A172 (cell line): ENCODE data around the gene DNAAF8. TPM values are rescaled to one million over a fixed set of nuclear protein-coding genes. Genes with fewer than 3 reads are reported as not detected.
"Not testable (repeated sequence)": the region's sequence is repeated elsewhere in the genome, so short reads cannot be mapped to it uniquely, and the experiment has no call there.

Source experiments
- DNase-seq: peaks from one replicate; pipeline ENCODE4 v3.0.0-alpha.2; 2015; ENCODE audit warnings: low spot score
- total RNA-seq: library from RNA; depleted of rRNA; stranded (reverse); fragments of >200 nt; shearing (Covaris generic); gene quantifications from 2 replicates; pipeline ENCODE4 v1.2.3, GENCODE V29; 2014

DNAAF8 gene
- total RNA-seq, 1 experiment from 2014 or later, result 5.2 TPM

DNA sequence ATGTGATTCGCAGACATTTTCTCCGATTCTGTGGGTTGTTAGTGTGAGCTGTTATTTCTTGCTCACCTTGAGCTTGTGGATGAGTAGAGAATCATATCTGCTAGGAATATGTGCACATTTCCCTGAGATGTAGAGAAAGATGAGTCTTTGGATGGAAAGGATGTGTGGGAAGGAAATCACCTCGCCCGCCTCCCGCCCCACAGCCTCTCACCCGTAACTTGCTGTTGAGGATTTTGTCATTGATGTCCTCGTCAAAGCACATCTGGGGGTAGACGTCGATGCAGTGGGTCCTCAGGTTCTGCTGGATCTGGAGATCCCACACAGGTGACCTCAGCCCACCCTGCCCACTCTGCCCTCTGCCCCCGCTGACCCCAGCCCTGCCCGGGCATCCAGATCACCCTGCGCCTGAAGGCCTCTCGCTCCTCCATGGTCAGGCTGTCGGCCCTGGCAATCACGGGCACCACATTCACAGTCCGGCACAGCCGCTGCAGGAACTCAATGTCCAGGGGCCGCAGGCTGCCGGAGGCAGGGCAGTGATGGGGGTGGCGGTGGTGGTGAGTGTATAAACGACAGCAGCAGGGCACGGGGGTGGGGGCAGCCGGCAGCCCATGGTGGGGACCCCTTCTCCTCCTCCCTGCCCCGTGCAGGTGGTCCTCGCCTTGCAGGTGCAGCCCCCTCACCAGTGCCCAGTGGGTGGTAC lies 49.1 kb downstream of the DNAAF8 start:
- no peak for DNase-seq

DNA sequence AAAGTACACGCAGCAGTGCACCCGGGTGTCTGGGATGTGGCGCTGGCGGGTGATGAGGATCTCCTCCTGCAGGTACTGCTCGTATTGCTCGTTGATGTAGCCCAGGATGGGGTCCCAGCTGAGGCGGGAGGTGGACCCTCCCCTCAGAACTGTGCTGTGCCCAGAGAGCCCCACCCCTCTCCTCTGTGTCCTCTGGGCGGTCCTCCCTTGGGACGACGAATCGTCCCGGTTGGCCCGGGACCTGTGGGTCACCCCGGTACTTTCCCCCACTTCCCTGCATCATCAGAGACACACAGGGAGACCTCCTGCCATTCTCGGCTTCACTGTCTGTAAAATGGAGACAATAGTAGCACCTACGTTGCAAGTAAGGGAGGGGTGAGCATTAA lies 49.6 kb downstream of the DNAAF8 start:
- DNase-seq, result no peak

GRCh38 chr16:4784444-4784987 lies 50.2 kb downstream of the DNAAF8 start:
- DNase-seq, result not testable (repeated sequence)

DNA sequence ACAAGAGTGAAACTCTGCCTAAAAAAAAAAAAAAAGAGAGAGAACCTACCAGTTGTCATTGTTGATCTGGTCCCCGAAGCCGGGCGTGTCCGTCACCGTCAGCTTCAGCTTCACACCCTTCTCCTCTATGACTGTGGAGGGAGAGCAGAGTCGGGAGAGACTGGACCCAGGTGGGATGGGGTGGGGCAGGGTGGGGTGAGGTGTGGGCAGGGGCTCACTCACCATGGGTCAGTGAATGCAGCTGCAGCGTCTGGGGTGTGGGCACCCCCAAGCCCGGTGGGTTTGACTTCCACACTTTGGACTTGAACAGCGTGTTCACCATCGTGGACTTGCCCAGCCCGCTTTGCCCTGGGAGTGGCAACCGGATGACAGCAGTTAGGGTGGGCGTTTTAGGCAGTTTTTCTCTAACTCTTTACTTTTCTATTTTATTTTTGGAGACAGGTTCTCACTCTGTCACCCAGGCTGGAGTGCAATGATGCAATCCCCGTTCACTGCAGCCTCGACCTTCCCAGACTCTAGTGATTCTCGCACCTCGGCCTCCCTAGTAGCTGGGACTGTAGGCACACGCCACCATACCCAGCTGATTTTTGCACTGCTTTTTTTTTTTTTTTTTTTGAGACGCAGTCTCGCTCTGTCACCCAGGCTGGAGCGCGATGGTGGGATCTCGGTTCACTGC lies 51.6 kb downstream of the DNAAF8 start:
- DNase-seq, result no peak

DNA sequence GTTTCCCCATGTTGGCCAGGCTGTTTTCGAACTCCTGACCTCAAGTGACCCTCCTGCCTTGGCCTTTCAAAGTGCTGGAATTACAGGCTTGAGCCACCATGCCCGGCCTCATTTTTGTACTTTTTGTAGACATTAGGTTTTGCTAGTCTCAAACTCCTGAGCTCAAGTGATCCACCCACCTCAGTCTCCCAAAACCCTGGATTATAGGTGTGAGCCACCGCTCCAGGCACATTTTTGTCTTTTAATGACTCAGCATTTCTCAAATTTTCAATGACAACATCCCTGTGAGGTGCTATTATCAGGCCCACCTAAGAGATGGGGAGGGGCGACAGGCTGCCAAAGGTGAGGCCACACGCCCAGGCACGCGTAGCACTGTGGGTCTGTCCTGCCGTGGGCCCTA lies 52.7 kb downstream of the DNAAF8 start:
- no peak for DNase-seq

DNA sequence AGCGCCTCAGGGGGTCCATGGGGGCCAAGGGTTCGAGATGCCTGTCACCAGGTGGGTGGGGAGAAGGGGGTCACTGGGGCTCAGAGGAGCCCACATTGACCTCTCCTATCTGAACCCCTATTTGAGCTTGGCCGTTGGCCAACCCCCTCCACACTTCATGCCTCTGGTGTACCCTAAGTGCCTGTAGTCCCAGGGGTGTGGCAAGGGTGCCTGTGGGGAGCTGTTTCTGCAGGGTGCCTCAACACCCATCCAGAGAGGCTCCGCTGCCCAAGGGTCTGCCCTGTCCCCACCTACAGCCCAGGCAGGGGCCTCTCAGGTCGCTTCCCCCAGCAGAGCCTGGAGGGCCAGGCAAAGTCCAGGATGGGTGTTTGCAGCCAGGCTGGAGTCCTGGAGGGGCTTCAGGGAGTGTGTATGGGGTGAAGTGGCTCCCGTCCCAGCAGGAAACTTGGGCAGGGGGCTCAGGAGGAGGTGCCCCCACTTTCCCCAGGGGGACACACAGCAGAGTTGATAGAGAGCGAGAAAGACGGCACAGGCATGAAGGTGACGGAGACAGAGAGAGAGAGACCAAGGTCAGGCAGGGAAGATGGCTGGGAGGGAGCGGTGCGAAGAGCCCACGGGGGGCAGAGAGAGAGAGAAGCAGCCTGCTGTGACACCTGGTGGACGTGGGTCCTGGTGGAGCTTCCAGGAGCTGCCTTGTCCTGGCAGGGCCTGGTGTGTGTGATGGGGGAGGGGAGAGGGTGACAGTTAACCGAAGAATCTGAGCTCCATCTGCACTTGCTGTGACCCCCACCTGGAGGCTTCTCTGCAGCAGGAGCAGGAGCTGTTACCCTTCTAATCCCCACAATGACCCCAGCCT lies 53.5 kb downstream of the DNAAF8 start, which contains the start of gene SEPTIN12:
Gene SEPTIN12 (minus strand): TSS at position 719 of the 856 bp plus-strand sequence. CDS start 700 bp downstream, at position 19.
- DNase-seq, result no peak

DNA sequence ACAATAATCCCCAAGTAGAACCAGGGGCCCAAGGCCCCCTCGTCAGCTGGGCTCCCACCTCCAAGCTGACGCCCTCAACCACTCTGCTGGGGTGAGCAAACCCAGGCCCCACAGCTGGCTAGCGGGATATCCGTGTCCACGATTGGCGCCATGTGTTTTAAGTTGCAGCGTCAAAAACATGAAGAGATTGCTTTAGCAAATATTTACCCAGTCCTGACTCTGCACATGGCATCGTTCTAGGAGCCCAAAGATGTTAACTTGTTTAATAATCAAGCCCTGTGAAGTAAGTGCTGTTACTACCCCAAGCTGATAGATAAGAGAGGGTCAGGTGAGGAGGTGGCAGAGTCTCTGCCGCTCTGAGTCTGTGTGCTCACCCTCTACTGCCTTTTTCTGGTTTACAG lies 54.2 kb downstream of the DNAAF8 start:
- DNase-seq, result no peak

- DNase-seq, result no peak
Observed at GRCh38 chr16:4788910-4789309, 54.6 kb downstream of the DNAAF8 start.

DNA sequence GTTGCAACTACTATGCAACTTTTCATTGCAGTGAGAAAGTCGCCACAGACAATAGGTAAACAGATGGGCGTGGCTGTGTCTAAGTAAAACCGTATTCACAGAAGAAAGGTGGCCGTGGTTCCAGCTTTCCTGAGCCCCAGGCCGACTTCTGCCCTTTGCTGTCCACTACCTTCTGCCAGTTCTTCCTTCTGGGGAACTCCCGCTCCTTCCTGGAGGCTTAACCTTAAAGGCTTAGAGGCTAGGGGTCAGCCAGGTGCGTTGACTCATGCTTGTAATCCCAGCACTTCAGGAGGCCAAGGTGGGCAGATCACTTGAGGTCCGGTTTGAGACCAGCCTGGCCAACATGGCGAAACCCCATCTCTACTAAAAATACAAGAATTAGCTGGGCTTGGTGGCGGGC lies 55.9 kb downstream of the DNAAF8 start:
- DNase-seq, result no peak

DNA sequence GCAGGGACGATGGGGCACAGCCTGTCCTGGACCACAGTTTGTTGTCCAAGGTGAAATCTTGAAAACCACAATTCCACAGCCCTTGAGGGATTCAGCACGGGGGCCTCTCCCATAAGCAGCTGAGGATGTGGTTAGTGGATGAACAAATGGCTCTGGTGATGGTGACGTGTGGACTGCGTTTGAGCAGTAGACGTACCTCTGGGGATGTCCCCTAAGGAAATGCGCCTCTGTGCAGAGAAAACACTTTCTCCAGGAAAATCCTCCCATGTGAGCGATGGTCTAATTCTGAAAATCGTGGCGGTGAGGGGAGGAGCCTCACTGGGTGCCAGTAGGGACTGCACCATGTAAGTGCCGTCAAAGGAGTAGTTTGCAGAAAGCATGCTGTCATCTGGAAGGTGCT lies 56.5 kb downstream of the DNAAF8 start:
- DNase-seq, result no peak

DNA sequence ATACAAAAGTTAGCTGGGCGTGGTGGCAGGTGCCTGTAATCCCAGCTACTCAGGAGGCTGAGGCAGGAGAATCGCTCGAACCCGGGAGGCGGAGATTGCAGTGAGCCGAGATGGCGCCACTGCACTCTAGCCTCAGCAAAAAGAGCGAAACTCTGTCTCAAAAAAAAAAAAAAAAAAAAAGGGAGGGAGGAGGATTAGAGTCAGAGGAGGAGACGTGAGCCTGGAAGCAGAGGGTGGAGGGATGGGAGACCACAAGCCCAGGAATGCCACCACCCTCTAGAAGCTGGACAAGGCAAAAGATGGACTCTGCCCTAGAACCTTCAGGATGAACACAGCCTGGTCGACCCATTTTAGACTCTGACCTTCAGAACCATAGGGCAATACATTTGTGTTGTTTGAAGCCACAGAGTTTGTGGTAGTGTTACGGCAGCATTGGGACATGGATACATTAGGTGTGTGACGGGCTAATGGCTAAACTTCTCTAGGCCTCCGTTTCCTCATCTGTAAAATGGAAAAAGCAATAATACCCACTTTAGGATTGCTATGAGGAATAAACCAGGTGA lies 58.7 kb downstream of the DNAAF8 start:
- DNase-seq, result no peak

- DNase-seq, result no peak
Observed at GRCh38 chr16:4795181-4795827, 61.0 kb downstream of the DNAAF8 start, which contains the start of gene SMIM22. Gene SMIM22, plus strand, starts transcription at chr16:4795369. Its CDS starts 366 bp downstream, at chr16:4795735.

- no peak for DNase-seq
Observed at GRCh38 chr16:4795828-4796572, 61.7 kb downstream of the DNAAF8 start.

DNA sequence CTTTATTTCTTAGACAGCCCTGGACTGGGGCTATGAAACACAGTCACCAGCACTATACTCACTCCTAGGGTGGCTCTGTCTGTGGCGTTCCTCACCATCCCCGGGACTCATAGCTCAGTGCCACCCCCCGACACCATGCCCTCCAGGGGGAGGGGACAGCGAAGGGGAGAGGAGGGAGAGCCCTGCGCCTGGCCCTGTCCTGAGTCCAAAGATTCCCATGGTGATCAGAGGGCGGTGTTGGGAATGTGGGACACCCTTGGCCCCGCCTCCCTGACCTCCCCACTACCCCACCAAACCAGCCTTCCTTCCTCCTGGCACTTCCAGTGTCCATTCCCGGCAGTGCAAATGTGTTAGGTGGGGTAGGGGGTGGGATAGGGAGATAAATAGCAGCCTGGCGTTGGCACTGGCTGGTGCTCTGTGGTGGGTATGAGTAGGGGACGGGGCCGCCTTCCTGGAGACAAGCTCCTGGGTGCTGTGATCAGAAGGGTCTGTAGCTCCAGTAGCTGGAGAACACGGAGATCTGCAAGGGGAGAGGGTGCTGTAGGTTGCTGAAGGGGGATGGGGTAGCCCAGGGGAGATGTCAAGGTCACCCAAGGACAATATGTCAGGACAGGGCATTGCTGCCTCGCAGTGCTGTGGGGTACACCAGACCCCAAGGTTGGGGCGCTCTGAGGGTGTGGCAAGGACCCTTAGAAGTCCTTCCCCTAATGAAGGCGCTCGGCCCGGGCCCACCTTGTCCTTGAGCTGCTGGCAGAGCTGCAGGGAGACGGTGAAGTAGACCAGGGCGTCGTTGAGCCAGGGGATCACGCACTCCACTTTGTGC lies 62.9 kb downstream of the DNAAF8 start:
- DNase-seq, result no peak

- DNase-seq, result no peak
Observed at GRCh38 chr16:4797805-4798252, 63.5 kb downstream of the DNAAF8 start.

DNA sequence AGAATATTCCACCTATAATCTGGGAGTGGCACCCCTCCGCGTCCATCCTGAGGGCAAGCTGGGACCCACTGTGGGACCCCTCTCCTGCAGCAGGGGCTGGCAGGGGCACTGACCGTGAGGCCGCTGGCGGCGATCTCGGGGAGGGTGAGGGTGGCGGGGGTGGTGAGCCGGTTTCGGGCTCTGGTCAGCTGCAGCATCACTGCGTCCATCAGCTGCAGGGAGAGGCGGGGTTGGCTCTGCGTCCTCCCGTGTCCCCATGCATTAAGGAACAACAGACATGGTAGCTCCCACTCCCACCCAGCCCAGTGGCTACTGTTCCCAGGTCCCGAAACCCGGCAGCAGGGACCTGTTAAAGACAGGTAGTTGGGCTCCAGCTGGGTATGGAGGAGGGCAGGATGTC lies 64.1 kb downstream of the DNAAF8 start:
- DNase-seq, result no peak
